ENCODE data around the gene LSM14A.

DNA sequence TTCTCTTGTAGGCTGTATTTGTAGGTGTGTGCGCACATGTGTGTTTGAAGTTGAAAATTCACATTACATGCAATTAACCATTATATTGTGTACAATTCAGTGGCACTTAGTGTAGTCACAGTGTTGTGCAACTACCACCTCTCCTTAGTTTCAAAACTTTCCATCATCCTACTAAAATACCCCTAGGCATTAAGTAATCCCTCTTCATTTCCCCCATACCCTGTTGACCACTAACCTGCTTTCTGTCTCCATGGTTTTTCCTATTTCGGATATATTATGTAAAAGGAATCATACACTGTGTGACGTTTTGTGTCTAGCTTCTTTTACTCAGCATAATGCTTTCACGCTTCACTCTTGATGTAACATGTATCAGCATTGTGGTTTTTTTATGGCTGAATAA is 16.1 kb downstream of the LSM14A start:
- TF ChIP-seq WHSC1 (IDR thresholded peaks at IDR 0.05; ENCODE audit: low read length), result no peak
- TF ChIP-seq, protein P1, sequence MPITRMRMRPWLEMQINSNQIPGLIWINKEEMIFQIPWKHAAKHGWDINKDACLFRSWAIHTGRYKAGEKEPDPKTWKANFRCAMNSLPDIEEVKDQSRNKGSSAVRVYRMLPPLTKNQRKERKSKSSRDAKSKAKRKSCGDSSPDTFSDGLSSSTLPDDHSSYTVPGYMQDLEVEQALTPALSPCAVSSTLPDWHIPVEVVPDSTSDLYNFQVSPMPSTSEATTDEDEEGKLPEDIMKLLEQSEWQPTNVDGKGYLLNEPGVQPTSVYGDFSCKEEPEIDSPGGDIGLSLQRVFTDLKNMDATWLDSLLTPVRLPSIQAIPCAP (CRISPR knock-in tag; IDR thresholded peaks at IDR 0.05; ENCODE audit: borderline replicate concordance), result no peak

Measured in K562 (cell line).